NB4 (cell line): ENCODE results near the gene UHRF1.

Source experiments
- CTCF ChIP-seq: IDR thresholded peaks from one replicate; pipeline ENCODE4 v1.5.1; 2012; ENCODE audit warnings: low read depth, low read length
- MYC ChIP-seq: IDR thresholded peaks from 2 replicates; pipeline ENCODE4 v1.6.1; 2011; ENCODE audit warnings: low read depth, low read length
- POLR2A ChIP-seq: IDR thresholded peaks from 2 replicates; pipeline ENCODE4 v1.6.1; 2011; ENCODE audit warnings: mild to moderate bottlenecking; ENCODE audit not compliant: insufficient read length; ENCODE audit errors: extremely low read depth

- TF ChIP-seq CTCF = no peak
- TF ChIP-seq POLR2A = no peak
- TF ChIP-seq MYC = no peak
Observed at GRCh38 chr19:4879041-4879440, 30.3 kb upstream of the UHRF1 start.
